ENCODE data around the gene MAP3K7CL.

The MAP3K7CL gene

DNA sequence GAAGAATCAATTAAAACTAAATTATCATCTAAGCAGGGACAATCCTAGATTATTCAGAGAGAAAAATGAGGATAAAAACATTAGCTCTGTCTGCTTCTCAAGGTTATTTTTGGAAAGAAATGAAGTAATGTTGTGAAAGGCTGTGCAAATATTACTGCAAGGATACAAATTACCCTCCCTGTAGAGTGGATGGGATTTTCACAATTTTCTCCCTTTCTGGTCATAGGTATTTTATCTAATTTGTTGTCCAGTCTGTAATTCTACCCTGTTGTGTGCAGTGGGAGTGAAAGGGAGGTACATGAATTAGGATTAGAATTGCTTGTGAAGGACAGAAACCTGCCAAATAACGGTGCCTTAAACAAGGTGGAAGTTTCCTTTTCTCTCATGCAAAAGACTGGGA is 54.7 kb downstream of the MAP3K7CL start:
- Histone ChIP-seq H3K9me3 (ENCODE audit: control insufficient read depth, insufficient read depth, low read length) (no peaks in the 10 kb centered on the region), H3K36me3 (ENCODE audit: insufficient read depth, low read length) (no peaks in the 10 kb centered on the region), H3K4me1 (ENCODE audit: insufficient read depth, low read length) (peaks cover 6% of the 10 kb centered on the region; the same call in 1 of the 2 replicates), H3K9ac (ENCODE audit: low read depth, low read length) (no peak overlapping the region)

DNA sequence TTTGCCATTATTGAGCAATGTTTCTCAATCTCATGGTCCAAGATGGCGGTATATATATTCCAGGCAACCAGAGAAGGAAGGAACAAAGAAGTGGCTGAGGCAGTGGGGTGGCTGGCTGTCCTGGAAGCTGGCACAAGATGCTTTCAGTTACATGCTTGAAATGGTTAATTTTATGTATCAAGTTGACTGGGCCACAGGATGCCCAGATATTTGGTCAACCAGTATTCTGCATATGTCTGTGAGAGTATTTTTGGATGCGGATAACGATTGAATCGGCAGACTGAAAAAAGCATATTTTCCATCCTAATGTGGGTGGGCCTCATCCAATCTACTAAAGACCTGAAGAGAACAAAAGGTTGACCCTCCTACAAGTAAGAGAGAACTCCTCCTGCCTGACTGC is 55.2 kb downstream of the MAP3K7CL start:
- Histone ChIP-seq H3K9me3 (ENCODE audit: control insufficient read depth, insufficient read depth, low read length) (no peaks in the 10 kb centered on the region), H3K9ac (ENCODE audit: low read depth, low read length) (no peak overlapping the region), H3K36me3 (ENCODE audit: insufficient read depth, low read length) (no peaks in the 10 kb centered on the region), H3K4me1 (ENCODE audit: insufficient read depth, low read length) (peaks cover 6% of the 10 kb centered on the region; the same call in 1 of the 2 replicates)

DNA sequence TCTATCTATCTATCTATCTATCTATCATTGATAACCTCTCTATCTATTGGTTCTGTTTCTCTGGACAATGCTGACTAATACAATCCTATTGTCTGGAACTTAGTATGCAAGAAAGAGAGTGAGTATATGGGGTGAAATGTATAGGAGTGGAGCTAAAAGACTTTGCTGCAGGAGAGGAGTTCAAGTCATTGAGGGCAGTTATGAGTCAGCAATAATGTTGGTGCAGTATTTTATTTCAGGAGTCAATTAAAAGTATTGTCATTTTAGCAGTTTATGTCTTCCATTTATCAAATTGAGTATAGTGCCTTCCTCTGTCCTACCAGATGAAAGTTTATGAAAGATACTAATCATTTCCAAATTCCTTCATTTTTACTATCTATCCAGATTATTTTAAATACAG is 55.8 kb downstream of the MAP3K7CL start:
- Histone ChIP-seq H3K36me3 (ENCODE audit: insufficient read depth, low read length) (no peaks in the 10 kb centered on the region), H3K4me1 (ENCODE audit: insufficient read depth, low read length) (peaks cover 6% of the 10 kb centered on the region; the same call in 1 of the 2 replicates), H3K9ac (ENCODE audit: low read depth, low read length) (no peak overlapping the region), H3K9me3 (ENCODE audit: control insufficient read depth, insufficient read depth, low read length) (no peaks in the 10 kb centered on the region)

DNA sequence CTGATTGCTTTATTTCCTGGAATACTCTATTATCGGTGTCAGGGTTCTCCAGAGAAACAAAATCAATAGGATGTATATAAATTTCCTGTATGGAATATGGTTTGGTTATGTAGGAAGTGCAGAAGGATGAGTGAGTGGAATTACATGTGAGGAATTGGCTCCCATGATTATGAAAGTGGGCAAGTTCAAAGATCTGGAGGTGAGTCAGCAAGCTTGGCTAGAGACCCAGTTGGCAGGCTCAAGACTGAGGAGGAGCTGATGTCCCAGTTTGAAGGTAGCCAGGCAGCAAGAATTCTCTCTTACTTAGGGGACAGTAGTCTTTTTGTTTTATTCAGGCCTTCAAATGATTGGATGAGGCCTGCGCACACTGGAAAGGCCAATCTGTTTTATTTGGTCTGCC is 57.5 kb downstream of the MAP3K7CL start:
- H3K9me3 ChIP-seq (ENCODE audit: control insufficient read depth, insufficient read depth, low read length): no peaks in the 10 kb centered on the region
- no peak overlapping the region for H3K9ac ChIP-seq (ENCODE audit: low read depth, low read length)
- no peaks in the 10 kb centered on the region for H3K36me3 ChIP-seq (ENCODE audit: insufficient read depth, low read length)
- no peaks in the 10 kb centered on the region for H3K4me1 ChIP-seq (ENCODE audit: insufficient read depth, low read length)

DNA sequence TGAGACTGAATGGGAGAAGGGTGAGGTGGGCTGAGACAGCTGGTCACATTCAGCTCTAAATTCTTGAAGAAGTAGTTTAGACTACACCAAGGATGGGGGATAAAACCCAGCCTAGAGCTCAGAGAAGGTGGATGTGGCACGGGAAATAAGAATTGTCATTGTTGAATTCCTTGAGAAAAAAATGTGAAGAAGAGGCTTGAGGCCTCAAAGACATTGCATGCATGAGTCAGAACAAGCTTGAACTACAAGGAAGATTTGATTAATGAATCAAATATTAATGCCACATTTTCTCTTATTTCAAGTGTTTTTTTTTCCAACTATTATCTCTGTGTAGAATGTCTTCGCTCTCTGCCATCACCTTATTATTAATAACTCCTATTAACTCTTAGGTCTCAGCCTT is 58.9 kb downstream of the MAP3K7CL start:
- H3K36me3 ChIP-seq (ENCODE audit: insufficient read depth, low read length): no peaks in the 10 kb centered on the region
- H3K4me1 ChIP-seq (ENCODE audit: insufficient read depth, low read length): peaks cover 1% of the 10 kb centered on the region; the same call in 1 of the 2 replicates
- no peaks in the 10 kb centered on the region for H3K9me3 ChIP-seq (ENCODE audit: control insufficient read depth, insufficient read depth, low read length)
- H3K9ac ChIP-seq (ENCODE audit: low read depth, low read length): no peak overlapping the region

DNA sequence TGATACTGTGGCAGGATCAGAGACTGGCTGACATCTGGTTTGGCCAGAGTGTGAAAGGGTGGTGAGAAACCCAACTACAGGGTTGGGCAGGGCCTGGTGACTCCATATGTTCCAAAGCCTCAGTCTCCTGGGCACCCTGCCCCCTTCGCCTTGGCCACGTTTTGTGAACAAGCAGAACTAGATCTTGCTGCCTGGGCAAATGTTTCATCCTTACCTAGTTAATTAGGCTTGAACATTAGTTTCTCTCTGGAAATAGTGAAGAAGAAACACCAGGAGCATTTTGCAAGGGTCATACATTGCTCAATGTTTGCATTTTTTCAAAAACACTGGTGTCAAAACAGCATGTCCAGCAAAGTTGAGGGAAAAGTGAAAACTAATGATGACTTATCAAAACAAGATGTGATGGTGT is 60.5 kb downstream of the MAP3K7CL start:
- Histone ChIP-seq H3K9ac (ENCODE audit: low read depth, low read length) (no peak overlapping the region), H3K36me3 (ENCODE audit: insufficient read depth, low read length) (no peaks in the 10 kb centered on the region), H3K4me1 (ENCODE audit: insufficient read depth, low read length) (peaks cover 8% of the 10 kb centered on the region; the same call in 1 of the 2 replicates), H3K9me3 (ENCODE audit: control insufficient read depth, insufficient read depth, low read length) (no peaks in the 10 kb centered on the region)

DNA sequence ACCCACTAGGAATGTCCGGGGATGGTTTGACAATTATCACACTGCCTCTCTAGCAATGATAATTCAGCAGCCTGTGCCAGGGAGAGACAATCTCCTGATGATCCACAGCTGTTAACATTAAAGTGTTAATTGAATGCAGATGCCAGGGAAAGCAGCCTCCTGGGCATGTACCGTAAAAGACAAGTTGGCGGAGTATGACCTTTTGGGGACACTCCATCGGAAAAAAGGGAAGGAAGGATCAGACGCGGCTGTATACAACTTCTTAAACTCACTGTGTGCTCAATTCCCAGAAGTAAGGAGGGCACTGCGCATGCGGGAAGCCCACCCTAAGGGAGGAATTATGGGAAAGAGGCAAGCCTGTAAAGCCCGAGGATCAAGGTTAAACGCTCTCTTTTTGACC is 62.6 kb downstream of the MAP3K7CL start:
- Histone ChIP-seq H3K4me1 (ENCODE audit: insufficient read depth, low read length) (peaks cover 8% of the 10 kb centered on the region; the same call in 1 of the 2 replicates), H3K36me3 (ENCODE audit: insufficient read depth, low read length) (0 out of 2 replicates have a peak, but pooled peaks cover under 1% of the 10 kb centered on the region), H3K9me3 (ENCODE audit: control insufficient read depth, insufficient read depth, low read length) (no peaks in the 10 kb centered on the region; the same call in 1 of the 2 replicates), H3K9ac (ENCODE audit: low read depth, low read length) (peak overlapping the region; percentile 71; the same call in 1 of the 2 replicates)

DNA sequence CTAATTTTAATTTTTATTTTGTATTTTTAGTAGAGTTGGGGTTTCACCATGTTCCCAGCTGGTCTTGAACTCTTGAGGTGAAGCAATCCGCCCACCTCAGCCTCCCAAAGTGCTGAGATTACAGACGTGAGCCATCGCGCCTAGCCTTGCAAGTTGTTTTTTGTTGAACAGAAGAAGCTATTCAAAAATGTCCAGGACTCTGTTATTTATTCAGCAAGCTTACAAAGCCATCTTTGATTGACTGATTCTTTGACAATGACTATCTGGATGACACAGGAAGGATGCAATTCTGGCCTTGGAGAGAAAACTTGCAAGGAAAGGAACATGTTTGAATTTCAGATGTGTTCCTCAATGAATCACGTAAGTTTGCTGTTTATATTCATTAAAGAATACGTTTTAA is 63.5 kb downstream of the MAP3K7CL start:
- Histone ChIP-seq H3K9me3 (ENCODE audit: control insufficient read depth, insufficient read depth, low read length) (peaks cover under 1% of the 10 kb centered on the region; the same call in 1 of the 2 replicates), H3K36me3 (ENCODE audit: insufficient read depth, low read length) (peaks cover 2% of the 10 kb centered on the region; the same call in 1 of the 2 replicates), H3K4me1 (ENCODE audit: insufficient read depth, low read length) (peaks cover 8% of the 10 kb centered on the region; the same call in 1 of the 2 replicates), H3K9ac (ENCODE audit: low read depth, low read length) (peak overlapping the region; percentile 71; the same call in 1 of the 2 replicates)

DNA sequence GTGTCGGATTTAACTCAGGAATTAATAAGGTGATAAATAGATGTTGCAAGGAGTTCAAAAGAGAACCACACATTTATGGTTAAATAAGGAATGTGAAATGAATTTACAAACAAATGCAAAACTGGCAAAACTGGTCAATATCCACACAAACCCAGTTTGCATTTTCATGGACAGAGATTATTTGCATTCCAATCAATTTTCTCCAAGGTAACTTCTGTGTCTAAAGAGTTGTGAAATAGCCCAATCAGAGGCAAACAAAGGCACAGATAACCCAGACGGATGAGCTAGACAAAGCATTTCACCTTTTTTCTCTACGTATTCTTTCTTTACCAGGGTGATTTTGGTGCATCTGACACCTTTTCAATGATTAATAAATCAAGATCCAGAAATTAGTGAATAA is 63.9 kb downstream of the MAP3K7CL start:
- Histone ChIP-seq H3K4me1 (ENCODE audit: insufficient read depth, low read length) (peaks cover 8% of the 10 kb centered on the region; the same call in 1 of the 2 replicates), H3K36me3 (ENCODE audit: insufficient read depth, low read length) (peaks cover 2% of the 10 kb centered on the region; the same call in 1 of the 2 replicates), H3K9ac (ENCODE audit: low read depth, low read length) (peak overlapping the region; percentile 71; the same call in 1 of the 2 replicates)

DNA sequence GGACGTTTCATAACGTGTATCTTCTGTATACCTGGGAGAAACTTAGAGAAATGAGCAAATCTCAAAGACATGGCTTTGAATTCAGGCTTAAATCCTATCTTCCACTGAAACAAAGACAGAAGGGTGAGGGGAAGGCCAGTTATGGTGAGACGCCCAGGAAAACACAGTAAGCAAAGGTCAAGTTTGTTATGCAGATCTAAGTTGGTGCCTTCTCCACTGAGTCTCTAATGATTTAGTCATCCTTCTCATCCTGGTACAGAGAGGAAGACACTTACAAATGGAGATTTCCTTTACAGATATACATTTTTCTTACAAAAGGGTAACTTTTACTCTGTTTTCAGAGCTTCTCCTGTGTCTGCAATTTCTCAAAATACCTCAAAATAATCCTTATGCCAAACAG is 64.4 kb downstream of the MAP3K7CL start:
- Histone ChIP-seq H3K9ac (ENCODE audit: low read depth, low read length) (peak overlapping the region; percentile 71; the same call in 1 of the 2 replicates), H3K9me3 (ENCODE audit: control insufficient read depth, insufficient read depth, low read length) (peaks cover 5% of the 10 kb centered on the region; the same call in 1 of the 2 replicates), H3K4me1 (ENCODE audit: insufficient read depth, low read length) (peaks cover 8% of the 10 kb centered on the region; the same call in 1 of the 2 replicates), H3K36me3 (ENCODE audit: insufficient read depth, low read length) (peaks cover 2% of the 10 kb centered on the region; the same call in 1 of the 2 replicates)

More for the DNA sequence above, 63.9 kb downstream of the MAP3K7CL start:
- peaks cover 5% of the 10 kb centered on the region; the same call in 1 of the 2 replicates for H3K9me3 ChIP-seq (ENCODE audit: control insufficient read depth, insufficient read depth, low read length)

DNA sequence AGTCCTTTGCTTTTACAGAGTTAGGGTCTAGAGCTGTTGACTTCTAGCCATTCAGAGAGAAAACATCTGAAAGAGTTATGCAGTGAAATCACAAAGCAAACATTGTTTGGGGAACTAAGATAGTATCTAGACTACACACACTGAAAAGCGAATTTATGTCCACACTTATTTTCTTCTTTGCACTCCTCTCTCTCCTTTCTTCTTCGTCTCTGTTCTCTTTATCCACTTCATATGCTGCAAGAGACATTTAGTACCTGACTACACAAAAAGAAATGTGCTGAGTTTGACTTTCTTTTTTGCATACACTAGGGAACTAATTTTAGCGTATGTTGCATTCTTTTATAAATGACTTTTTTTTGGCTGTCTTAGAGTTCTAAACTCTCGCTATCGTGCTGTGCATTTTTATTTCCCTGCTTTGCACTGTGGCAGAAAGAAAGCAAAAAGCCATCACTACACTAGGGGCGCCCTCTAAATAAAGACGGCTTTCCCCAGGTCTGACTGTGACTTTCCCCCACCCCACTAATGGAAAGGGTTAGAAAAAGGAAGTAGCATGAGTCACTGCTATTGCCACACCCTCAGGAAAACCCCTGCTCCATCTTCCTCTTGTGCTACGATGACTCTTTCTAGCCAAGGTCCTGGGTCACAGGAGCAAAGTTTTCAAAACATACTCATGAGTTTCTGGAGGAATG is 65.7 kb downstream of the MAP3K7CL start:
- peak overlapping the region; percentile 31; the same call in 1 of the 2 replicates for H3K9ac ChIP-seq (ENCODE audit: low read depth, low read length)
- peaks cover 5% of the 10 kb centered on the region; the same call in 1 of the 2 replicates for H3K9me3 ChIP-seq (ENCODE audit: control insufficient read depth, insufficient read depth, low read length)
- peaks cover 8% of the 10 kb centered on the region; the same call in 1 of the 2 replicates for H3K4me1 ChIP-seq (ENCODE audit: insufficient read depth, low read length)
- H3K36me3 ChIP-seq (ENCODE audit: insufficient read depth, low read length): peaks cover 2% of the 10 kb centered on the region; the same call in 1 of the 2 replicates

DNA sequence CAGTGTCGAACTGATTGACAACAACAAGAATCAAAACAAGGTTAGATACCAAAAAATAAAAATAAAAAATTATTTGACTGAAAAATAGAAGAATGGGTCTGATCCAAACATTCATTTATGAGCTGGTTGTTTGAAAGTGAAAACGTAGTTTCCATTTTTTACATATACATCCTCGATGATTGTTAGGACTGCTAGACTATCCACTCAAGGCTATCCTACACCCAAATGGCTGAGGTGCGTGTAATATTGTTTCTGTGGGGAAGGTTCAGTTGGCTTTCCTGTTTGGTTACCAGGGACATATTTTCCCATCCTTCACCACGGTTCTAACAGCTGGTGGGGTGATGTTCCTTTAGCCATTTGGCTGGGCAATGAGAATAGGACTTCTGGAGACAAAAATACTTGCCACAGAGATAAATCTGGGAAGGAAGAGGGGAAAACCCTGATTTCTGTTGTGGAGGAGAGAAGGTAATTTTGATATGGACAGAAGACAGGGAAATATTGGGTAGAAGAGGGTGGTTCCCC is 66.3 kb downstream of the MAP3K7CL start:
- Histone ChIP-seq H3K9me3 (ENCODE audit: control insufficient read depth, insufficient read depth, low read length) (peaks cover 5% of the 10 kb centered on the region; the same call in 1 of the 2 replicates), H3K9ac (ENCODE audit: low read depth, low read length) (no peak overlapping the region; the same call in 1 of the 2 replicates), H3K4me1 (ENCODE audit: insufficient read depth, low read length) (peaks cover 8% of the 10 kb centered on the region; the same call in 1 of the 2 replicates), H3K36me3 (ENCODE audit: insufficient read depth, low read length) (peaks cover 2% of the 10 kb centered on the region; the same call in 1 of the 2 replicates)

DNA sequence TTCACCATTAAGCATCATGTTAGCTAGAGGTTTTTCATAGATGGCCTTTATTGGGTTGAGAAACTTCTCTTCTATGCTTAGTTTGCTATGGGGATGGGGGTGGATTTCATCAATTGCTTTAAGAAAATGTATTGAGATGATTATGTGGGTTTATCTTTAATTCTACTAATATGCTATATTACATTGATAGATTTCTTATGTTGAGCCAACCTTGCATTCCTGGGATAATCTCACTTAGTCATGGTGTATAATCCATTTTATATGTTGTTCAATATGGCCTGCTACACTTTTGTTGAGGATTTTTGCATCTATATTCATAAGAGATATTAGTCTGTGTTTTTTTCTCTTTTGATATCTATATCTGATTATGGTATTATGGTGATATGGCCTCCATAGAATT is 70.7 kb downstream of the MAP3K7CL start:
- peaks cover 2% of the 10 kb centered on the region; the same call in 1 of the 2 replicates for H3K36me3 ChIP-seq (ENCODE audit: insufficient read depth, low read length)
- peaks cover 5% of the 10 kb centered on the region; the same call in 1 of the 2 replicates for H3K9me3 ChIP-seq (ENCODE audit: control insufficient read depth, insufficient read depth, low read length)
- H3K9ac ChIP-seq (ENCODE audit: low read depth, low read length): no peak overlapping the region
- no peaks in the 10 kb centered on the region; the same call in 1 of the 2 replicates for H3K4me1 ChIP-seq (ENCODE audit: insufficient read depth, low read length)

DNA sequence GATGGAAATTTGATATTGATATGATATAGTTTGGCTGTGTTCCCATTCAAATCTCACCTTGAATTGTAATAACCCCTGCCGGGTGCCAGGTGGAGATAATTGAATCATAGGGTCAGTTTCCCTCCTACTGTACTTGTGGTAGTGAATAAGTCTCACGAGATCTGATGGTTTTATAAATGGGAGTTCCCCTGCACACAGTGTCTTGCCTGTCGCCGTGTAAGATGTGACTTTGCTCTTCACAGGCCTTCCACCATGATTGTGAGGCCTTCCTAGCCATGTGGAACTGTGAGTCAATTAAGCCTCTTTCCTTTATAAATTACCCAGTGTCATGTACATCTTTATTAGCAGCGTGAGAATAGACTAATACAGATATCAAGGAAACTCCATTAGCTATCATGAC is 74.6 kb downstream of the MAP3K7CL start:
- no peaks in the 10 kb centered on the region for H3K36me3 ChIP-seq (ENCODE audit: insufficient read depth, low read length)
- no peaks in the 10 kb centered on the region for H3K4me1 ChIP-seq (ENCODE audit: insufficient read depth, low read length)
- no peak overlapping the region for H3K9ac ChIP-seq (ENCODE audit: low read depth, low read length)
- H3K9me3 ChIP-seq (ENCODE audit: control insufficient read depth, insufficient read depth, low read length): no peaks in the 10 kb centered on the region; the same call in 1 of the 2 replicates

Data from ES-I3 (cell line).